ENCODE measurements around the gene ANKRD10. TPM values are rescaled to one million over a fixed set of nuclear protein-coding genes. Genes with fewer than 3 reads are reported as not detected.
A peak's percentile ranks its signal among the peaks of the same experiment; 100 is the strongest.

Gene ANKRD10
- total RNA-seq, 2 experiments from 2014 or later = 75.5 to 83.8 TPM

DNA sequence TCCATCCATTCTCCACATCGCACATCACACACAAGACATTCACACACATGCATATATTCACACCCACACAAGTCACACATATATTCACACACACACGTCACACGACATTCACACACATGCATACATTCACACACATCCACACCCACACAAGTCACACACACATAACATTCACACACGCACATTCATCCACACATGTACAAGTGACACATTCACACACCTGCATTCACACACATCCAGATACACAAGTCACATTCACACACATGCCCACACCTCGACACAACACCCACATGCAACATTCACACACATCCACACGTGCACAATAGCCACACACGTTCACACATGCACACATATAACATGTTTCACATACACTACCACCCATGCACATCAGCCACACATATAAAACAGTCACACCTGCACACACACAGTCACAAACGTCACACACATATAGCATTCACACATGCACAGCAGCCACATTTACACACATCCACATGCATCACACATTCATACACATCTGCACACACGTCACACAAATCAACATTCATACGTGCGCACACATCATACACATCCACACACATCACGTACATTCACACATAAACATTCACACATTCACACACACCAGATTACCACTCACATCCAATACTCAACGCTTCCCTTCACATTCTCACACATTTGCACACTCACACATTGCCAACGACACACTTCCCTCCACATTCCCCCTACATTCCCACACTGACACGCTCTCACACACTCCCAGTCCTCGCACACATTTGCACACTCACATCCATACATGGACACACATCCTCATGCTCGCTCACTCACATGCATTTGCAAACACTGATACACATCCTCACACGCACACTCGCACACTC lies 41.0 kb downstream of the ANKRD10 start:
- CTCF ChIA-PET = no interaction called here
- no peaks in the 10 kb centered on the region for H3K9me3 Mint-ChIP-seq
- H3K36me3 Mint-ChIP-seq (ENCODE audit: low read depth) = no peaks in the 10 kb centered on the region
- Histone ChIP-seq H3K27ac (ENCODE audit: low read depth in 1 of 2, low read length in 2 of 2) (no peak overlapping the region), H3K36me3 (ENCODE audit: insufficient read depth, low read length) (no peaks in the 10 kb centered on the region), H3K9me3 (ENCODE audit: control insufficient read depth in 1 of 2, insufficient read depth in 1 of 2, low read length in 2 of 2) (peaks cover 0 to 12% of the 10 kb centered on the region in 2 experiments), H3K4me1 (ENCODE audit: insufficient read depth, low read length) (peaks cover 28% of the 10 kb centered on the region), H3K4me3 (ENCODE audit: low read length) (peak overlapping the region; percentile 34), H3K27me3 (ENCODE audit: control insufficient read depth in 1 of 2, insufficient read depth in 2 of 2, low read length in 2 of 2) (peaks cover 11 to 17% of the 10 kb centered on the region in 2 experiments)
- TF ChIP-seq, protein P1, sequence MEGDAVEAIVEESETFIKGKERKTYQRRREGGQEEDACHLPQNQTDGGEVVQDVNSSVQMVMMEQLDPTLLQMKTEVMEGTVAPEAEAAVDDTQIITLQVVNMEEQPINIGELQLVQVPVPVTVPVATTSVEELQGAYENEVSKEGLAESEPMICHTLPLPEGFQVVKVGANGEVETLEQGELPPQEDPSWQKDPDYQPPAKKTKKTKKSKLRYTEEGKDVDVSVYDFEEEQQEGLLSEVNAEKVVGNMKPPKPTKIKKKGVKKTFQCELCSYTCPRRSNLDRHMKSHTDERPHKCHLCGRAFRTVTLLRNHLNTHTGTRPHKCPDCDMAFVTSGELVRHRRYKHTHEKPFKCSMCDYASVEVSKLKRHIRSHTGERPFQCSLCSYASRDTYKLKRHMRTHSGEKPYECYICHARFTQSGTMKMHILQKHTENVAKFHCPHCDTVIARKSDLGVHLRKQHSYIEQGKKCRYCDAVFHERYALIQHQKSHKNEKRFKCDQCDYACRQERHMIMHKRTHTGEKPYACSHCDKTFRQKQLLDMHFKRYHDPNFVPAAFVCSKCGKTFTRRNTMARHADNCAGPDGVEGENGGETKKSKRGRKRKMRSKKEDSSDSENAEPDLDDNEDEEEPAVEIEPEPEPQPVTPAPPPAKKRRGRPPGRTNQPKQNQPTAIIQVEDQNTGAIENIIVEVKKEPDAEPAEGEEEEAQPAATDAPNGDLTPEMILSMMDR (IDR thresholded peaks at IDR 0.05) = no peak
- H3K4me3 Mint-ChIP-seq = no peak overlapping the region
- H3K27me3 Mint-ChIP-seq = peaks cover 36% of the 10 kb centered on the region
- POLR2A ChIA-PET = no interaction called here
- DNase-seq (no peak), ATAC-seq (ENCODE audit: poor library complexity) (no peak)
- intact Hi-C loops (cut with DNase I, micrococcal nuclease) = no loop called here
- no peak overlapping the region for H3K27ac Mint-ChIP-seq
- peaks cover 22% of the 10 kb centered on the region for H3K4me1 Mint-ChIP-seq (ENCODE audit: low read depth)

- Histone ChIP-seq H3K27me3 (ENCODE audit: control insufficient read depth in 1 of 2, insufficient read depth in 2 of 2, low read length in 2 of 2) (peaks cover 17 to 18% of the 10 kb centered on the region in 2 experiments), H3K9me3 (ENCODE audit: control insufficient read depth in 1 of 2, insufficient read depth in 1 of 2, low read length in 2 of 2) (peaks cover 0 to 12% of the 10 kb centered on the region in 2 experiments), H3K4me3 (ENCODE audit: low read length) (no peak overlapping the region), H3K36me3 (ENCODE audit: insufficient read depth, low read length) (no peaks in the 10 kb centered on the region), H3K4me1 (ENCODE audit: insufficient read depth, low read length) (peaks cover 28% of the 10 kb centered on the region), H3K27ac (ENCODE audit: low read depth in 1 of 2, low read length in 2 of 2) (no peak overlapping the region)
- no peaks in the 10 kb centered on the region for H3K36me3 Mint-ChIP-seq (ENCODE audit: low read depth)
- DNase-seq (no peak), ATAC-seq (ENCODE audit: poor library complexity) (no peak)
- peaks cover 44% of the 10 kb centered on the region for H3K27me3 Mint-ChIP-seq
- no peak overlapping the region for H3K4me3 Mint-ChIP-seq
- POLR2A ChIA-PET = no interaction called here
- peaks cover 22% of the 10 kb centered on the region for H3K4me1 Mint-ChIP-seq (ENCODE audit: low read depth)
- H3K27ac Mint-ChIP-seq = no peak overlapping the region
- no peaks in the 10 kb centered on the region for H3K9me3 Mint-ChIP-seq
- intact Hi-C loops (cut with DNase I, micrococcal nuclease) = no loop called here
- CTCF ChIA-PET = no interaction called here
- TF ChIP-seq, protein P1 (IDR thresholded peaks at IDR 0.05) = no peak
Measured at GRCh38 chr13:110872768-110873638, 41.9 kb downstream of the ANKRD10 start.

GRCh38 chr13:110872034-110872767 lies 42.7 kb downstream of the ANKRD10 start:
- ATAC-seq (ENCODE audit: poor library complexity) (no peak), DNase-seq (no peak)
- intact Hi-C loops (cut with DNase I, micrococcal nuclease) = no loop called here
- CTCF ChIA-PET = no interaction called here
- Mint-ChIP-seq H3K9me3 (no peaks in the 10 kb centered on the region), H3K4me1 (ENCODE audit: low read depth) (peaks cover 22% of the 10 kb centered on the region), H3K27ac (no peak overlapping the region), H3K4me3 (no peak overlapping the region), H3K36me3 (ENCODE audit: low read depth) (no peaks in the 10 kb centered on the region), H3K27me3 (peaks cover 52% of the 10 kb centered on the region)
- Histone ChIP-seq H3K27ac (ENCODE audit: low read depth in 1 of 2, low read length in 2 of 2) (no peak overlapping the region), H3K4me3 (ENCODE audit: low read length) (no peak overlapping the region), H3K9me3 (ENCODE audit: control insufficient read depth in 1 of 2, insufficient read depth in 1 of 2, low read length in 2 of 2) (peaks cover 0 to 12% of the 10 kb centered on the region in 2 experiments), H3K27me3 (ENCODE audit: control insufficient read depth in 1 of 2, insufficient read depth in 2 of 2, low read length in 2 of 2) (peaks cover 17 to 26% of the 10 kb centered on the region in 2 experiments), H3K4me1 (ENCODE audit: insufficient read depth, low read length) (peaks cover 28% of the 10 kb centered on the region), H3K36me3 (ENCODE audit: insufficient read depth, low read length) (no peaks in the 10 kb centered on the region)
- TF ChIP-seq, protein P1 (IDR thresholded peaks at IDR 0.05) = no peak
- POLR2A ChIA-PET = no interaction called here

Data from CD4-positive, alpha-beta T cell (primary cell).